ENCODE results near the gene SLC43A1. TPM values are rescaled to one million over a fixed set of nuclear protein-coding genes. Genes with fewer than 3 reads are reported as not detected.
A peak's percentile ranks its signal among the peaks of the same experiment; 100 is the strongest.

SLC43A1 gene
- total and polyA plus RNA-seq, 4 donors, result 85.6 to 171 (median 107) TPM

- no peak for TF ChIP-seq RXRA (IDR thresholded peaks at IDR 0.05)
- no peak for TF ChIP-seq SP1 (IDR thresholded peaks at IDR 0.05)
These were observed 54.4 kb downstream of the SLC43A1 start (continued) for GRCh38 chr11:57460758-57461749.

- peak within 1 kb of the TSS; percentile 49 to 83 for H3K27ac ChIP-seq (ENCODE audit: low read depth in 1 of 2, low read length in 2 of 2)
- H3K9ac ChIP-seq (ENCODE audit: low read depth in 1 of 2, low read length in 2 of 2), result peak within 1 kb of the TSS in 1 of 2 donors; percentile 27
- H3K4me3 ChIP-seq (ENCODE audit: low read depth in 1 of 3, low read length in 3 of 3), result peak within 1 kb of the TSS; percentile 52 to 77 (median 76)
- DNase-seq (ENCODE audit: low spot score), result peak; percentile 61
- no peaks in the 10 kb centered on the region for H3K9me3 ChIP-seq (ENCODE audit: control insufficient read depth in 4 of 4, low read length in 3 of 4)
- H3K4me1 ChIP-seq (ENCODE audit: control insufficient read depth in 4 of 4, insufficient read depth in 4 of 4, low read length in 3 of 4), result peaks cover 14 to 49% (median 45%) of the 10 kb centered on the region in 4 donors
- under 1% methylated on average over 66 of the region's 66 CpGs for WGBS
- no peaks in the 10 kb centered on the region for H3K27me3 ChIP-seq (ENCODE audit: control insufficient read depth in 4 of 4, insufficient read depth in 4 of 4, low read length in 3 of 4)
- H3K36me3 ChIP-seq (ENCODE audit: control insufficient read depth in 4 of 4, insufficient read depth in 3 of 4, low read depth in 1 of 4, low read length in 3 of 4), result peaks cover 0 to 1% (median 0%) of the 10 kb centered on the region in 4 donors
- no peak for TF ChIP-seq MAX (IDR thresholded peaks at IDR 0.05)
- TF ChIP-seq GABPA (IDR thresholded peaks at IDR 0.05 in 1 of 2, conservative IDR thresholded peaks at IDR 0.05 in 1 of 2), result no peak
- TF ChIP-seq FOXA2 (IDR thresholded peaks at IDR 0.05), result no peak
These were observed 55.3 kb downstream of the SLC43A1 start, which contains the start of gene RTN4RL2 for GRCh38 chr11:57460022-57460757. Gene RTN4RL2, plus strand, starts transcription at chr11:57460528. Its CDS starts 338 bp downstream, at chr11:57460866.

- H3K27me3 ChIP-seq (ENCODE audit: control insufficient read depth in 4 of 4, insufficient read depth in 4 of 4, low read length in 3 of 4), result no peaks in the 10 kb centered on the region
- H3K27ac ChIP-seq (ENCODE audit: low read depth in 1 of 2, low read length in 2 of 2), result peak overlapping the region; percentile 83 to 84
- 1% methylated on average over 62 of the region's 62 CpGs for WGBS
- peaks cover 18 to 54% (median 46%) of the 10 kb centered on the region in 4 donors for H3K4me1 ChIP-seq (ENCODE audit: control insufficient read depth in 4 of 4, insufficient read depth in 4 of 4, low read length in 3 of 4)
- H3K9me3 ChIP-seq (ENCODE audit: control insufficient read depth in 4 of 4, low read length in 3 of 4), result no peaks in the 10 kb centered on the region
- TF ChIP-seq RXRA (IDR thresholded peaks at IDR 0.05) (peak in 1 of 2 donors; percentile 30), HNF4A (conservative IDR thresholded peaks at IDR 0.05) (peak; percentile 35 to 62), SP1 (IDR thresholded peaks at IDR 0.05) (peak; percentile 6), MAX (IDR thresholded peaks at IDR 0.05) (peak; percentile 27), CTCF (IDR thresholded peaks at IDR 0.05; ENCODE audit: low read depth, low read length, missing input control) (no peak)
- peak overlapping the region; percentile 11 to 77 (median 52) for H3K4me3 ChIP-seq (ENCODE audit: low read depth in 1 of 3, low read length in 3 of 3)
- H3K36me3 ChIP-seq (ENCODE audit: control insufficient read depth in 4 of 4, insufficient read depth in 3 of 4, low read depth in 1 of 4, low read length in 3 of 4), result no peaks in the 10 kb centered on the region
- no peak for DNase-seq (ENCODE audit: low spot score)
- peak overlapping the region; percentile 27 to 56 for H3K9ac ChIP-seq (ENCODE audit: low read depth in 1 of 2, low read length in 2 of 2)
These were observed 56.1 kb downstream of the SLC43A1 start for GRCh38 chr11:57459164-57460021.

Data from liver (tissue), 9 donors.